ENCODE data around the gene LFNG.

Gene LFNG

GRCh38 chr7:2572101-2572842, 52.7 kb downstream of the LFNG start:
- DNase-seq (ENCODE audit: low spot score): no peak

GRCh38 chr7:2573761-2574160, 54.2 kb downstream of the LFNG start:
- DNase-seq (ENCODE audit: low spot score): no peak

- no peak for DNase-seq (ENCODE audit: low spot score)
These were observed 55.6 kb downstream of the LFNG start for GRCh38 chr7:2575046-2575732.

GRCh38 chr7:2575733-2576340, 56.3 kb downstream of the LFNG start:
- DNase-seq (ENCODE audit: low spot score): no peak

GRCh38 chr7:2576742-2577491, 57.3 kb downstream of the LFNG start:
- no peak for DNase-seq (ENCODE audit: low spot score)

Data from CD4-positive, alpha-beta T cell treated with Interleukin-15 for 4 hours (primary cell).